Endothelial cell of hepatic sinusoid (primary cell): ENCODE results near the gene STRADA.

Source experiments
- in situ Hi-C: cut with HindIII; loops from 2 replicates; pipeline ENCODE4 v1.10.0; 2017; ENCODE audit warnings: low sequenced_read_pairs

The STRADA gene

DNA sequence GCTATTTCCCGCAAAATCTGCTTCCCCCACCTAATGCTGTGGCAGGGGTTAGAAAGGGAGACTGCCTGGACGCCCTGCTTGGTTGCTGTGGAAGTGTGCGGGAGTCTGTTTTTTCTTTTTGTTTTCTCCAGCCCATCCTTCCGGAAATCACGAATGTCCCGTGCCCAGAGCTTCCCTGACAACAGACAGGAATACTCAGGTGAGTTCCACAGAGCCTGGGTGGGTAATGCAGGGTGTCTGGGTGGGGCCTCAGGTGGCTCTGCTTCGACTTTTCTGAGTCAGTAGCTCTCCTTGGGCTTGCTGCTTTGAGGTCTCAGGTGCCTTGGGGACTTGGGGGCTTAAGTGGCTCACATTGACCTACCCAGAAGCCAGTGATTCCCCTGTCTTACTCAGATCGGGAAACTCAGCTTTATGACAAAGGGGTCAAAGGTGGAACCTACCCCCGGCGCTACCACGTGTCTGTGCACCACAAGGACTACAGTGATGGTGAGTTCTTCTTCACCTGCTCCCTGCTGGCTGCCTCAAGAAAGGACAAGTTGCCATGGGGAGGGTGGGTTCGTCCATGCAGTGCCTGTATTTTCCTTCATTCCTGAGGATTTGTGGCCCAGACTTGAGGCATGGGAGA lies 53.1 kb downstream of the STRADA start:
- in situ Hi-C loops, result no loop called here

DNA sequence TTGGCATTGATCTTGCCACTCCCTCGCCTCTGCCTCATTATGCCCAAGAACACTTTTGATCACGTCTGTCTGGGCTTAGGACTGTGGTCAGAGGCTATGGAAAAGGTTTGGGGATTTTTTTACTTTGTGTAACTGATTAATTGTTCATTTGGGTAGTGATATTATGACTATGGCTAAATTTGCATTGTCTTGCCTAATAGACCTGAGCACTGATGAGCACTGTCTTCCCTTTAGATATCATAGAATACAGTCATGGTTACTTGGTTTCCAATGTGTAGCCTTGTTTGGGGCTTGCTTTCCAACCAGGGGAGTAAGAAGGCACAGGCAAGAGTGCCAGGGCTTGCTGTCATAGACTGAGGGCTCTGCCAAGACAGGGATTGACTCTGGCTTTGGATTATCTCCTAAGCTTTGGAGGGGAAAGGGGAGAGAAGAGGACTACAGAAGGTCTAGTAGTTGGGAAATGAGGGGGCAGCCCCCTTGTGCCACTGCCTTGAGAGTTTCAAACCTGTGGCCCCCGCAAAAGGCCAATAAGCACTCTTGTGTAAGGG lies 55.4 kb downstream of the STRADA start:
- in situ Hi-C loops, result no loop called here

DNA sequence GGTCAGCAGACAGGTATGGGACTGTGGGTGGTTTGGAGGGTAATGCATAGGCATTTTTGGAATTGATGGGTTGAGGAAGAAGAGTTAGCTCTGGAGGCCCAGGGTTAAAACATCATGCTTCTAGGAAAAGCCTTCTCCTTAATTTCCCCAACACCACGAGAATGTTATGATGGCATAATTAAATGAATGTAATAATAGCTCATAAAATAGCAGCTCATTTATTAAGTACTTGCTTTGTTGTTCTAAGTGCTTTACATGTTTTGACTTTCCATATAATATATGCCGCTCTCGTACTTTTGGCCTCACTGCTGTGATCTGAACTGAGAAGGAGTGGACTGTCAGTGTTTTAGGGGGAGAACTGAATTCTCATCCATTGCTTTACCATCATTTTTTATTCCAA lies 56.0 kb downstream of the STRADA start:
- in situ Hi-C loops, result no loop called here

- in situ Hi-C loops, result no loop called here
Measured at GRCh38 chr17:63685041-63685440, 56.6 kb downstream of the STRADA start.

- in situ Hi-C loops, result no loop called here
Measured at GRCh38 chr17:63682981-63683380, 58.6 kb downstream of the STRADA start.

DNA sequence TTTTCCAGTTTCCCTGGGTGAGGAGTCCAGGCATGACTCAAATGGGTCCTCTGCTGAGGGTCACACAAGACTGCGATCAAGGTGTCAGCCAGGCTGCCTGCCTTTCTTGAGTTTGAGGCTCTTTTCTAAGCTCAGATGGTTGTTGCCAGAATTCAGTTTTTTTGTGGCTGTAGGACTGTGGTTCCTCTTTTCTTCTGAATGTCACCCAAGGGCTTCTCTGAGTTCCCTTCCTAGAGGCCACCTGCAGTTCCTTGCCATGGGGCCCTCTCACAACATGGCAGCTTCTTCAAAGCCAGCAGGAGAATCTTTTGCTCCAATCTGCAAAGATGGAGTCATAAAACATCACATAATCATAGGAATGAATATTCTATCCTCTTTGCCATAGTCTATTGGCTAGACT lies 59.2 kb downstream of the STRADA start:
- in situ Hi-C loops, result no loop called here

DNA sequence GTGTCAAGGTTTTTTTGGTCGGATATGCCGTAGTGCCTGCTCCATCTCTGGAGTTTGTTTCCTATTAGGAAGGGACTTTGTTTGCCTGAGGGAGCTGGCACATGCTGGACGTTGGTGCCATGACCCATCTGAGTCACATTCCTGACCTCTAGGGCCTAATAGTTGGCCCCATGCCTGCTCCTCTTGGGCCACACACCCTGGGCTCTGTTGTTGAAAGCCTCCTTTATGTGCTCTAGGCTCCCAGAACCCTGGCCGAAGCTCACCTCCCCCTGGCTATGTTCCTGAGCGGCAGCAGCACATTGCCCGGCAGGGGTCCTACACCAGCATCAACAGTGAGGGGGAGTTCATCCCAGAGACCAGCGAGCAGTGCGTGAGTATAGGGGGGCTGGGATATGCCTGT lies 60.1 kb downstream of the STRADA start:
- in situ Hi-C loops, result no loop called here

- in situ Hi-C loops, result no loop called here
Measured at GRCh38 chr17:63680700-63681099, 60.9 kb downstream of the STRADA start.

DNA sequence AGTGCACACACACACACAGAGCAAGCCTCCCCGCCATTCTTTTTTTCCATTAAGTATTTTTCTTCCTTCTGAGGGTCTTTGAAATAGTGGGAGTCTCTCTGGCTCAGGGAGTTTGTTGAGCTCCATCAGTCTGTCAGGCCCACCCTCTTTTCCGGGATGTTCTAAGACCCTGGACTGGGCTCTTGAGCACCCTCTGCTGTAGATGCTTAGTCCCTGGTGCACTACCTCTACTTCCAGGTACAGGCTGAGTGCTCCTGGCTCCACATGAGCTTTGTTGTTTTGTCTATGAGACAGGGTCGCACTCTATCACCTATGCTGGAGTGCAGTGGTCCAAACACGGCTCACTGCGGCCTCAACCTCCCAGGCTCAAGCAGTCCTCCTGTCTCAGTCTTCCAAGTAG lies 62.4 kb downstream of the STRADA start:
- in situ Hi-C loops, result loop anchor here (5.0 kb wide), 2 partner anchors 57 to 88 kb away; partner anchors contain the start of gene MAP3K3

- in situ Hi-C loops, result loop anchor here (5.0 kb wide), 2 partner anchors 54 to 91 kb away; partner anchors contain the start of gene MAP3K3
Measured at GRCh38 chr17:63676584-63676983, 65.0 kb downstream of the STRADA start.

- in situ Hi-C loops, result loop anchor here (5.0 kb wide), 2 partner anchors 54 to 91 kb away; partner anchors contain the start of gene MAP3K3
Measured at GRCh38 chr17:63675607-63676546, 65.7 kb downstream of the STRADA start.

DNA sequence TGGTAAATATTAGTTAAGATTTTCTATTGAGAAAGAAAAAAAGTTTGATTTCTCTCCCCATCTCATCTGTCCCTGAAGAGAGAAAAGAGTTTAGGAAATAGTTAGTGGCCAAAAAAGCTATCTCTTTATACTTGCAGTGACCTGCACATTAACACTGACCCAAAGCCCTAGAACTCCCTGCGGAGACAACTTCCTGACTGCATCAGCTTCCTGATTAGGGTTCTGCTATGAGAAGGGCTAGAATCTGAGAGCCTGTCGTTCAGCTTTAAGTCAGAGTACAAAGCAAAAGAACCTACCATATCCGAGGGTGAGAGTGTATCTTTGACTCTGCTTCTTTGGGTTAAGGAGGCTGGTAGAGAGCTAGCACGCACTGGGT lies 66.4 kb downstream of the STRADA start:
- in situ Hi-C loops, result loop anchor here (5.0 kb wide), 2 partner anchors 53 to 92 kb away; partner anchors contain the start of gene MAP3K3

- in situ Hi-C loops, result no loop called here
Measured at GRCh38 chr17:63672856-63673255, 68.7 kb downstream of the STRADA start.

- in situ Hi-C loops, result no loop called here
Measured at GRCh38 chr17:63665527-63666214, 75.9 kb downstream of the STRADA start.

DNA sequence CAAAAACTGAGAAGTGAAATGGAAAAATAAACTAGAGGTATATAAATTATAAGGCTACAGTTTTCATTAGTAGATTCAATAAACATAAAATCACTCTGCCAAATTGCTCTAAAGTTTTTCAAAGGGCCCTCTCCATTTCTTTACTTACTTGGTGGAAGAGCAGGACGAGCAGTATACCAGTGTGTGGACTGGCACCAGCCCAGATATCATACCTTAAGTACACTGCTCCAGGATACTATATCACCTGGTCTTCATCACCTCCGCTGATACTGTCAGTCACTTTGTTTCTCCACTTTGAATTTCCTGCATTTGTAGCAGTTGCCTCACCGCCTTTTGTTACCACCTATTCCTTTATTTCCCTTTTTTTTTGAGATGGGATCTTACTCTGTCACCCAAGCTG lies 81.7 kb downstream of the STRADA start:
- in situ Hi-C loops, result no loop called here

DNA sequence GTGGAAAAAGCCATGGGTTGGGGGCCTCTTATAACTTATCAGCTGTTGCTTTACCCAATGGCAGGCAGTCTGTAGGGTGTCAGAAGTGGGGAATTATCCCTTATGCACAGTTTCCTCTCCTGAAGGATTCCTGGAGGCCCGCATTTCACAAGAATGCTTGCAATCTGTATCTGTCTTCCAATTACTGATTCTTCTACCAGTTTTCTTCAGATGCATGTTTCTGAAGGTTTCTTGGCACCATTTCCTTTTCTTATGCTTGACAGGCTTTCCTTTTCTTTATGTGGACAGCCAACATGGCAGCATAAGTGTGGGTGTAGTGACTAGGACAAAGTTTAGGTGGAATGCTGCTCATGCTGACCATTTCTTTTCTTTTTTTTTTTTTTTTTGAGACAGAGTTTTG lies 83.2 kb downstream of the STRADA start:
- in situ Hi-C loops, result no loop called here

- in situ Hi-C loops, result no loop called here
Measured at GRCh38 chr17:63657786-63658185, 83.8 kb downstream of the STRADA start.

DNA sequence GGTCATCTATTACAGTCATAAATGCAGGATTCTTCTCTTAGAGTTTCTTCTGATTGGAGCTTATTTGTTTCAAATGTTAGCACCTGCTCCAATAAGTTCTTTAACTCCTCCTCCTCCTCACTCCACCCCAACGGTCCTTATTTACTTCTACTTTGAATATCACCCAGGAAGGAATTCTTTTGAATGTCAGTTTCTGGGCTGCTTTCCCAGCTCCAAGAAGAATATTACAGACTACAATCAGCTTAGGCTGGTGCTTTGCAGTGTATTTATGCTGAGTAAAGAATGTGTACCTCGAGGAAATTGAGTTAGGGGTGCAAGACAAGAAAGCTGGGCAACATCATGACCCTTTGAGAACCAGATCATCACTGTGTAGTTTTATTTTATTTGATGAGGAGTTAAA lies 88.5 kb downstream of the STRADA start:
- in situ Hi-C loops, result no loop called here
